HEK293 (cell line): ENCODE results near the gene PRKCE.

Experiments used
- CTCF ChIA-PET: fragments of 350-600 bp; formaldehyde crosslinking; extraction: SDS; loops from one replicate; lab custom pipeline; 2021; ENCODE audit warnings: antibody characterized with exemption; lab: Yijun Ruan, JAX
- POLR2A ChIA-PET: fragments of 300-600 bp; formaldehyde crosslinking; extraction: SDS; loops from one replicate; lab custom pipeline; 2020; ENCODE audit warnings: antibody characterized with exemption, inconsistent platforms; lab: Yijun Ruan, JAX
- H3K27ac ChIP-seq: fragments of 200-500 bp; sonication (Bioruptor generic); 2 replicates; pipeline ENCODE4 v1.5.1; 2014; ENCODE audit warnings: low read depth, low read length, control low read depth, inconsistent platforms; ENCODE audit errors: extremely low read depth
- H3K36me3 ChIP-seq, 2 experiments: fragments of 200-500 bp in 1 of 2; sonication (Bioruptor generic) in 1 of 2; 1 replicate in 1 of 2; 2 replicates in 1 of 2; pipeline ENCODE4 v1.5.1; 2014 to 2017; ENCODE audit warnings: inconsistent platforms in 2 of 2, low read length in 2 of 2; ENCODE audit not compliant: control insufficient read depth in 2 of 2, insufficient read depth in 1 of 2
- H3K4me1 ChIP-seq: fragments of 200-500 bp; sonication (Bioruptor generic); 2 replicates; pipeline ENCODE4 v1.5.1; 2014; ENCODE audit warnings: mild to moderate bottlenecking, low read length, inconsistent platforms; ENCODE audit not compliant: control insufficient read depth, insufficient read depth
- H3K4me3 ChIP-seq: 2 replicates; pipeline ENCODE4 v1.5.1; 2011; ENCODE audit warnings: low read depth, mild to moderate bottlenecking, control low read depth, low read length, moderate library complexity
- H3K9me3 ChIP-seq: fragments of 200-500 bp; sonication (Bioruptor generic); 2 replicates; pipeline ENCODE4 v1.5.1; 2014; ENCODE audit warnings: low read depth, low read length, inconsistent platforms; ENCODE audit not compliant: control insufficient read depth, insufficient read depth
- GLI4 ChIP-seq: fragments of 450-650 bp; formaldehyde crosslinking; IDR thresholded peaks from 2 replicates; pipeline ENCODE4 v1.5.1; 2016; ENCODE audit warnings: missing biosample characterization, missing genetic modification characterization
- HOXD13 ChIP-seq: sonication (generic); formaldehyde crosslinking; IDR thresholded peaks from 2 replicates; pipeline ENCODE4 v1.8.0; 2022; ENCODE audit warnings: missing genetic modification reagents, borderline replicate concordance
- KLF7 ChIP-seq: fragments of 450-650 bp; formaldehyde crosslinking; IDR thresholded peaks from 2 replicates; pipeline ENCODE4 v1.5.1; 2016; ENCODE audit warnings: missing biosample characterization, missing genetic modification characterization, borderline replicate concordance
- MZF1 ChIP-seq: fragments of 450-650 bp; formaldehyde crosslinking; IDR thresholded peaks from 2 replicates; pipeline ENCODE4 v1.5.1; 2017; ENCODE audit warnings: missing biosample characterization, missing genetic modification characterization, borderline replicate concordance
- SP3 ChIP-seq: fragments of 450-650 bp; formaldehyde crosslinking; IDR thresholded peaks from 2 replicates; pipeline ENCODE4 v1.5.1; 2016; ENCODE audit warnings: missing biosample characterization, missing genetic modification characterization
- TRIM28 ChIP-seq: IDR thresholded peaks from 2 replicates; pipeline ENCODE4 v1.6.1; 2011; ENCODE audit warnings: low read length, control low read depth, borderline replicate concordance
- YY2 ChIP-seq: fragments of 450-650 bp; formaldehyde crosslinking; IDR thresholded peaks from 2 replicates; pipeline ENCODE4 v1.5.1; 2016; ENCODE audit warnings: missing biosample characterization, missing genetic modification characterization
- ZBTB6 ChIP-seq: fragments of 450-650 bp; formaldehyde crosslinking; IDR thresholded peaks from 2 replicates; pipeline ENCODE4 v1.5.1; 2017; ENCODE audit warnings: missing biosample characterization, missing genetic modification characterization
- ZNF157 ChIP-seq: fragments of 450-650 bp; formaldehyde crosslinking; IDR thresholded peaks from 2 replicates; pipeline ENCODE4 v1.5.1; 2016; ENCODE audit warnings: missing biosample characterization, missing genetic modification characterization
- ZNF174 ChIP-seq: fragments of 450-650 bp; formaldehyde crosslinking; IDR thresholded peaks from 2 replicates; pipeline ENCODE4 v1.5.0; 2017; ENCODE audit warnings: missing biosample characterization, mild to moderate bottlenecking, missing genetic modification characterization
- ZNF214 ChIP-seq: fragments of 450-650 bp; formaldehyde crosslinking; IDR thresholded peaks from 2 replicates; pipeline ENCODE4 v1.5.1; 2017; ENCODE audit warnings: missing biosample characterization, mild to moderate bottlenecking, missing genetic modification characterization, borderline replicate concordance
- ZNF48 ChIP-seq: fragments of 450-650 bp; formaldehyde crosslinking; IDR thresholded peaks from 2 replicates; pipeline ENCODE4 v1.5.1; 2016; ENCODE audit warnings: missing biosample characterization, missing genetic modification characterization
- ZNF513 ChIP-seq: fragments of 450-650 bp; IDR thresholded peaks from 2 replicates; pipeline ENCODE4 v1.5.1; 2018; ENCODE audit warnings: missing biosample characterization, missing genetic modification characterization
- ZNF529 ChIP-seq: fragments of 450-650 bp; formaldehyde crosslinking; IDR thresholded peaks from 2 replicates; pipeline ENCODE4 v1.5.1; 2017; ENCODE audit warnings: missing genetic modification characterization, missing biosample characterization; ENCODE audit not compliant: insufficient replicate concordance
- ZNF558 ChIP-seq: fragments of 450-650 bp; formaldehyde crosslinking; IDR thresholded peaks from 2 replicates; pipeline ENCODE4 v1.5.1; 2016; ENCODE audit warnings: missing biosample characterization, missing genetic modification characterization
- ZNF580 ChIP-seq: fragments of 450-650 bp; formaldehyde crosslinking; IDR thresholded peaks from 2 replicates; pipeline ENCODE4 v1.5.1; 2016; ENCODE audit warnings: missing biosample characterization, missing genetic modification characterization
- ZNF621 ChIP-seq: fragments of 450-650 bp; formaldehyde crosslinking; IDR thresholded peaks from 2 replicates; pipeline ENCODE4 v1.5.1; 2017; ENCODE audit warnings: missing biosample characterization, missing genetic modification characterization
- ZNF830 ChIP-seq: fragments of 450-650 bp; IDR thresholded peaks from 2 replicates; pipeline ENCODE4 v1.5.0; 2018; ENCODE audit warnings: missing biosample characterization, missing genetic modification characterization, low read depth, mild to moderate bottlenecking, moderate library complexity
- TF ChIP-seq, protein P1 (sequence below): fragments of 450-650 bp; formaldehyde crosslinking; optimal IDR thresholded peaks from 2 replicates; pipeline ENCODE3; 2016; ENCODE audit warnings: missing biosample characterization, mild to moderate bottlenecking, missing genetic modification characterization
- TF ChIP-seq, protein P2 (sequence below): fragments of 450-650 bp; formaldehyde crosslinking; IDR thresholded peaks from 2 replicates; pipeline ENCODE4 v1.5.1; 2016; ENCODE audit warnings: missing biosample characterization, missing genetic modification characterization
- TF ChIP-seq, protein P3 (sequence below): fragments of 450-650 bp; formaldehyde crosslinking; IDR thresholded peaks from 2 replicates; pipeline ENCODE4 v1.5.1; 2016; ENCODE audit warnings: missing biosample characterization, missing genetic modification characterization

PRKCE gene

GRCh38 chr2:45699032-45699658 lies 47.7 kb downstream of the PRKCE start:
- TF ChIP-seq, protein P1, sequence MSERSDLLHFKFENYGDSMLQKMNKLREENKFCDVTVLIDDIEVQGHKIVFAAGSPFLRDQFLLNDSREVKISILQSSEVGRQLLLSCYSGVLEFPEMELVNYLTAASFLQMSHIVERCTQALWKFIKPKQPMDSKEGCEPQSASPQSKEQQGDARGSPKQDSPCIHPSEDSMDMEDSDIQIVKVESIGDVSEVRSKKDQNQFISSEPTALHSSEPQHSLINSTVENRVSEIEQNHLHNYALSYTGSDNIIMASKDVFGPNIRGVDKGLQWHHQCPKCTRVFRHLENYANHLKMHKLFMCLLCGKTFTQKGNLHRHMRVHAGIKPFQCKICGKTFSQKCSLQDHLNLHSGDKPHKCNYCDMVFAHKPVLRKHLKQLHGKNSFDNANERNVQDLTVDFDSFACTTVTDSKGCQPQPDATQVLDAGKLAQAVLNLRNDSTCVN (tag by site-specific recombination): no peak
- TF ChIP-seq HOXD13 (CRISPR knock-in tag) (no peak), MZF1 (no peak), YY2 (no peak), KLF7 (tag by site-specific recombination) (no peak), SP3 (tag by site-specific recombination) (no peak)
- TF ChIP-seq, protein P2, sequence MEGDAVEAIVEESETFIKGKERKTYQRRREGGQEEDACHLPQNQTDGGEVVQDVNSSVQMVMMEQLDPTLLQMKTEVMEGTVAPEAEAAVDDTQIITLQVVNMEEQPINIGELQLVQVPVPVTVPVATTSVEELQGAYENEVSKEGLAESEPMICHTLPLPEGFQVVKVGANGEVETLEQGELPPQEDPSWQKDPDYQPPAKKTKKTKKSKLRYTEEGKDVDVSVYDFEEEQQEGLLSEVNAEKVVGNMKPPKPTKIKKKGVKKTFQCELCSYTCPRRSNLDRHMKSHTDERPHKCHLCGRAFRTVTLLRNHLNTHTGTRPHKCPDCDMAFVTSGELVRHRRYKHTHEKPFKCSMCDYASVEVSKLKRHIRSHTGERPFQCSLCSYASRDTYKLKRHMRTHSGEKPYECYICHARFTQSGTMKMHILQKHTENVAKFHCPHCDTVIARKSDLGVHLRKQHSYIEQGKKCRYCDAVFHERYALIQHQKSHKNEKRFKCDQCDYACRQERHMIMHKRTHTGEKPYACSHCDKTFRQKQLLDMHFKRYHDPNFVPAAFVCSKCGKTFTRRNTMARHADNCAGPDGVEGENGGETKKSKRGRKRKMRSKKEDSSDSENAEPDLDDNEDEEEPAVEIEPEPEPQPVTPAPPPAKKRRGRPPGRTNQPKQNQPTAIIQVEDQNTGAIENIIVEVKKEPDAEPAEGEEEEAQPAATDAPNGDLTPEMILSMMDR (tag by site-specific recombination): no peak
- no peaks in the 10 kb centered on the region for H3K9me3 ChIP-seq
- H3K4me3 ChIP-seq: no peak overlapping the region
- no peaks in the 10 kb centered on the region for H3K36me3 ChIP-seq
- H3K4me1 ChIP-seq: no peaks in the 10 kb centered on the region
- ChIA-PET POLR2A (no interaction called here), CTCF (interaction anchor here (0.6 kb wide), 1 partner anchor 10 kb away, joined by 3 read pairs; no protein-coding TSS in a partner anchor)
- no peak overlapping the region for H3K27ac ChIP-seq

DNA sequence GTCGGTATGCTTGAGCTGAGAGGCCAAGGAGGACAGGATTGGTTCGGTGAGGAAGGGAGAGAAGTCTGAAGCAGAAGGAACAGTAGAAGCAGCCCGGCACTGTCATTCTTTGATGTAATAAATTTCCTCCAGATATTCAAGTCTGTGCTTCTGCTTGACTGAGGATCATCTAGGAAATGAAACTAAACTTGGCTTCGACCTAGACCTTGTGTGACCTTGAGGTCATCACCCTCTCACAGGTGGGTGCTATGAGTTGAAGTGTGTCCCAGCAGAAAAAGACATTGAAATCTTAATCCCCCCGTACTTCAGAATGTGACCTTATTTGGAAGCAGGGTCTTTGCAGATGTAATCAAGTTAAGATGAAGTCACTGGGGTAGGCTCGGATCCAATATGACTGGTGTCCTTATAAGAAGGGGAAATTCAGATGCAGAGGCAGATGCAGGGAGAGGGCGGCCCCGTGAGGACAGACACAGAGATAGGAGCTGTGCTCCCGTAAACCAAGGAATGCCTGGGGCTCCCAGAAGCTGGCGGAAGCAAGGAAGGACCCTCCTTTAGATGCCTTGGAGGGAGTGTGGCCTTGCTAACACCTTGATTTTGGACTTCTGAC lies 49.0 kb downstream of the PRKCE start:
- ChIA-PET POLR2A (no interaction called here), CTCF (no interaction called here)
- Histone ChIP-seq H3K27ac (no peak overlapping the region), H3K9me3 (no peaks in the 10 kb centered on the region), H3K36me3 (no peaks in the 10 kb centered on the region), H3K4me1 (0 out of 2 replicates have a peak, but pooled peaks cover 3% of the 10 kb centered on the region), H3K4me3 (no peak overlapping the region)
- no peak for TF ChIP-seq ZBTB6 (tag by site-specific recombination)
- TF ChIP-seq ZNF157 (tag by site-specific recombination): no peak
- no peak for TF ChIP-seq ZNF621 (tag by site-specific recombination)
- TF ChIP-seq GLI4: no peak
- no peak for TF ChIP-seq ZNF529 (tag by site-specific recombination)

GRCh38 chr2:45705233-45705632 lies 53.8 kb downstream of the PRKCE start:
- POLR2A ChIA-PET: no interaction called here
- H3K9me3 ChIP-seq: no peaks in the 10 kb centered on the region
- H3K27ac ChIP-seq: no peak overlapping the region
- CTCF ChIA-PET: interaction anchor here (0.6 to 1.1 kb wide), 2 partner anchors 73 to 680 kb away, joined by 3 to 4 read pairs; no protein-coding TSS in a partner anchor
- no peaks in the 10 kb centered on the region for H3K36me3 ChIP-seq
- 0 out of 2 replicates have a peak, but pooled peaks cover 3% of the 10 kb centered on the region for H3K4me1 ChIP-seq
- H3K4me3 ChIP-seq: no peak overlapping the region
- TF ChIP-seq, protein P3, sequence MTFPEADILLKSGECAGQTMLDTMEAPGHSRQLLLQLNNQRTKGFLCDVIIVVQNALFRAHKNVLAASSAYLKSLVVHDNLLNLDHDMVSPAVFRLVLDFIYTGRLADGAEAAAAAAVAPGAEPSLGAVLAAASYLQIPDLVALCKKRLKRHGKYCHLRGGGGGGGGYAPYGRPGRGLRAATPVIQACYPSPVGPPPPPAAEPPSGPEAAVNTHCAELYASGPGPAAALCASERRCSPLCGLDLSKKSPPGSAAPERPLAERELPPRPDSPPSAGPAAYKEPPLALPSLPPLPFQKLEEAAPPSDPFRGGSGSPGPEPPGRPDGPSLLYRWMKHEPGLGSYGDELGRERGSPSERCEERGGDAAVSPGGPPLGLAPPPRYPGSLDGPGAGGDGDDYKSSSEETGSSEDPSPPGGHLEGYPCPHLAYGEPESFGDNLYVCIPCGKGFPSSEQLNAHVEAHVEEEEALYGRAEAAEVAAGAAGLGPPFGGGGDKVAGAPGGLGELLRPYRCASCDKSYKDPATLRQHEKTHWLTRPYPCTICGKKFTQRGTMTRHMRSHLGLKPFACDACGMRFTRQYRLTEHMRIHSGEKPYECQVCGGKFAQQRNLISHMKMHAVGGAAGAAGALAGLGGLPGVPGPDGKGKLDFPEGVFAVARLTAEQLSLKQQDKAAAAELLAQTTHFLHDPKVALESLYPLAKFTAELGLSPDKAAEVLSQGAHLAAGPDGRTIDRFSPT (tag by site-specific recombination): no peak
- TF ChIP-seq ZNF174 (tag by site-specific recombination) (no peak), ZNF214 (tag by site-specific recombination) (no peak), ZNF48 (tag by site-specific recombination) (no peak), KLF7 (tag by site-specific recombination) (no peak), ZNF558 (tag by site-specific recombination) (no peak), ZNF580 (tag by site-specific recombination) (no peak), ZNF513 (tag by site-specific recombination) (no peak), ZNF529 (tag by site-specific recombination) (no peak), ZNF830 (tag by site-specific recombination) (no peak), TRIM28 (no peak)
